H1 (cell line): ENCODE results near the gene GPRC5D. TPM values are rescaled to one million over a fixed set of nuclear protein-coding genes. Genes with fewer than 3 reads are reported as not detected.

Experiments
- CTCF ChIA-PET: fragments of 300-600 bp; sonication (Branson Sonifier 250); formaldehyde crosslinking; loops from one replicate; lab custom pipeline; 2021; ENCODE audit not compliant: partially characterized antibody; lab: Charles Lee
- POLR2A ChIA-PET: fragments of 300-600 bp; sonication (Branson Sonifier 250); formaldehyde crosslinking; loops from one replicate; lab custom pipeline; 2021; ENCODE audit warnings: inconsistent platforms; ENCODE audit not compliant: partially characterized antibody; lab: Charles Lee
- DNase-seq, 2 experiments: peaks; one replicate each; pipeline versions ENCODE4 v3.0.0 to v3.0.0-alpha.2; 2010 to 2022; ENCODE audit warnings: low spot score in 2 of 2, low read depth in 1 of 2, mixed read lengths in 1 of 2
- FAIRE-seq: peaks from 2 replicates; lab custom pipeline; 2011; peaks lifted over from hg19 to GRCh38; lab: Jason Lieb, UNC
- H2AFZ ChIP-seq: 2 replicates; pipeline ENCODE4 v1.8.1; 2012; ENCODE audit warnings: low read length, inconsistent platforms
- H2AK5ac ChIP-seq: 2 replicates; pipeline ENCODE4 v1.6.1; 2013; ENCODE audit warnings: low read depth, low read length
- H2BK120ac ChIP-seq: replicated peaks from 2 replicates; pipeline ENCODE3; 2013; ENCODE audit warnings: low read depth, low read length, inconsistent platforms
- H2BK12ac ChIP-seq: 2 replicates; pipeline ENCODE4 v1.6.1; 2013; ENCODE audit warnings: low read depth, low read length
- H2BK15ac ChIP-seq: 2 replicates; pipeline ENCODE4 v1.6.1; 2013; ENCODE audit warnings: low read length
- H2BK20ac ChIP-seq: 2 replicates; pipeline ENCODE4 v1.6.1; 2013; ENCODE audit warnings: low read length
- H2BK5ac ChIP-seq: 2 replicates; pipeline ENCODE4 v1.6.1; 2013; ENCODE audit warnings: low read depth, low read length
- H3K14ac ChIP-seq: 2 replicates; pipeline ENCODE4 v1.6.1; 2013; ENCODE audit warnings: inconsistent platforms; ENCODE audit not compliant: insufficient read length
- H3K18ac ChIP-seq: 2 replicates; pipeline ENCODE4 v1.6.1; 2013; ENCODE audit warnings: low read length; ENCODE audit errors: extremely low read depth
- H3K23ac ChIP-seq: 2 replicates; pipeline ENCODE4 v1.6.1; 2013; ENCODE audit warnings: inconsistent platforms; ENCODE audit not compliant: insufficient read length
- H3K23me2 ChIP-seq: 2 replicates; pipeline ENCODE4 v1.6.1; 2013; ENCODE audit warnings: low read depth, low read length
- H3K27ac ChIP-seq: 2 replicates; pipeline ENCODE4 v1.6.1; 2011; ENCODE audit warnings: low read depth, low read length, inconsistent platforms
- H3K27me3 ChIP-seq, 4 experiments: replicated peaks in 1 of 4; 1 replicate in 1 of 4; 2 replicates in 3 of 4; pipeline versions ENCODE4 v1.6.1 to v1.8.1; 2011 to 2013; ENCODE audit warnings: low read length in 3 of 4, mild to moderate bottlenecking in 3 of 4, inconsistent platforms in 2 of 4, mixed read lengths in 2 of 4, moderate library complexity in 1 of 4; ENCODE audit not compliant: control insufficient read depth in 3 of 4, insufficient read depth in 3 of 4; ENCODE audit errors: extremely low read depth in 1 of 4
- H3K36me3 ChIP-seq, 4 experiments: 2 replicates each; pipeline versions ENCODE4 v1.6.1 to v1.8.1; 2011 to 2013; ENCODE audit warnings: mild to moderate bottlenecking in 4 of 4, low read length in 3 of 4, moderate library complexity in 2 of 4, control low read depth in 1 of 4, inconsistent platforms in 1 of 4; ENCODE audit not compliant: insufficient read depth in 4 of 4, control insufficient read depth in 2 of 4
- H3K4ac ChIP-seq: replicated peaks from 2 replicates; pipeline ENCODE3; 2013; ENCODE audit warnings: low read length, low read depth, mixed read lengths, inconsistent platforms; ENCODE audit not compliant: insufficient read length
- H3K4me1 ChIP-seq, 4 experiments: replicated peaks in 1 of 4; 1 replicate in 1 of 4; 2 replicates in 3 of 4; pipeline versions ENCODE4 v1.6.1 to v1.8.1; 2011 to 2013; ENCODE audit warnings: low read length in 3 of 4, inconsistent platforms in 2 of 4, mixed read lengths in 1 of 4; ENCODE audit not compliant: insufficient read depth in 4 of 4, control insufficient read depth in 3 of 4
- H3K4me2 ChIP-seq, 2 experiments: 2 replicates each; pipeline versions ENCODE4 v1.6.1 to v1.8.1; 2011 to 2013; ENCODE audit warnings: low read depth in 2 of 2, low read length in 2 of 2, control low read depth in 1 of 2, inconsistent platforms in 1 of 2, mild to moderate bottlenecking in 1 of 2; ENCODE audit not compliant: insufficient read depth in 1 of 2
- H3K4me3 ChIP-seq, 4 experiments: fragments of 200-600, 300-600 bp in 1 of 4; sonication (generic), shearing (Covaris generic), sonication (Bioruptor Twin) in 1 of 4; 2 replicates each; pipeline versions ENCODE4 v1.5.1 to v1.8.1; 2011 to 2016; ENCODE audit warnings: low read length in 4 of 4, low read depth in 3 of 4, control low read depth in 2 of 4, inconsistent platforms in 2 of 4, mild to moderate bottlenecking in 2 of 4, mixed read lengths in 1 of 4, moderate library complexity in 1 of 4; ENCODE audit not compliant: insufficient read depth in 2 of 4; ENCODE audit errors: extremely low read depth in 1 of 4
- H3K56ac ChIP-seq: replicated peaks from 2 replicates; pipeline ENCODE3; 2013; ENCODE audit warnings: low read depth, mild to moderate bottlenecking, mixed read lengths, low read length, inconsistent platforms; ENCODE audit not compliant: insufficient read length
- H3K79me1 ChIP-seq: 2 replicates; pipeline ENCODE4 v1.6.1; 2013; ENCODE audit warnings: low read depth, low read length, control low read depth
- H3K79me2 ChIP-seq, 2 experiments: 2 replicates each; pipeline versions ENCODE4 v1.6.1 to v1.8.1; 2012 to 2013; ENCODE audit warnings: low read length in 2 of 2, mild to moderate bottlenecking in 2 of 2, inconsistent platforms in 1 of 2; ENCODE audit not compliant: insufficient read depth in 2 of 2, control insufficient read depth in 1 of 2
- H3K9ac ChIP-seq, 4 experiments: replicated peaks in 1 of 4; 1 replicate in 1 of 4; 2 replicates in 3 of 4; pipeline versions ENCODE4 v1.6.1 to v1.8.1; 2011 to 2013; ENCODE audit warnings: low read depth in 3 of 4, low read length in 3 of 4, control low read depth in 2 of 4, mild to moderate bottlenecking in 2 of 4, moderate library complexity in 2 of 4, inconsistent platforms in 1 of 4; ENCODE audit errors: extremely low read depth in 1 of 4
- H3K9me3 ChIP-seq, 2 experiments: 2 replicates each; pipeline versions ENCODE4 v1.6.1 to v1.8.1; 2012 to 2013; ENCODE audit warnings: mild to moderate bottlenecking in 2 of 2, moderate library complexity in 2 of 2, control low read depth in 1 of 2, inconsistent platforms in 1 of 2, low read depth in 1 of 2, low read length in 1 of 2, mixed read lengths in 1 of 2; ENCODE audit not compliant: insufficient read depth in 2 of 2
- H4K20me1 ChIP-seq, 2 experiments: replicated peaks in 1 of 2; 2 replicates each; pipeline versions ENCODE3 to v1.8.1; 2011 to 2013; ENCODE audit warnings: inconsistent platforms in 2 of 2, low read length in 2 of 2, mild to moderate bottlenecking in 1 of 2; ENCODE audit not compliant: insufficient read depth in 2 of 2, control insufficient read depth in 1 of 2
- H4K5ac ChIP-seq: 2 replicates; pipeline ENCODE4 v1.6.1; 2013; ENCODE audit warnings: low read length, low read depth, mixed read lengths, inconsistent platforms; ENCODE audit not compliant: insufficient read length
- H4K8ac ChIP-seq: 2 replicates; pipeline ENCODE4 v1.8.0; 2013; ENCODE audit warnings: mild to moderate bottlenecking, moderate library complexity, low read length, inconsistent platforms; ENCODE audit not compliant: insufficient read depth; ENCODE audit errors: extremely low read depth
- H4K91ac ChIP-seq: replicated peaks from 2 replicates; pipeline ENCODE3; 2013; ENCODE audit warnings: low read length, mixed read lengths, inconsistent platforms; ENCODE audit not compliant: insufficient read length
- BACH1 ChIP-seq: IDR thresholded peaks from 2 replicates; pipeline ENCODE4 v1.6.1; 2012; ENCODE audit warnings: low read length, improper control_type of control experiment
- MAFK ChIP-seq: IDR thresholded peaks from 2 replicates; pipeline ENCODE4 v1.6.1; 2012; ENCODE audit warnings: low read depth, mild to moderate bottlenecking, improper control_type of control experiment, low read length
- TEAD4 ChIP-seq: IDR thresholded peaks from 2 replicates; pipeline ENCODE4 v1.6.1; 2012; ENCODE audit warnings: low read depth, low read length, inconsistent platforms, mixed read lengths
- WGBS, 2 experiments: shearing (Covaris generic) in 1 of 2; methylation state at CpG; one replicate each; pipeline versions ENCODE4 v1.1.6 to v1.1.7; 2013 to 2015; ENCODE audit warnings: low lambda C conversion rate in 2 of 2, mixed read lengths in 2 of 2, inconsistent platforms in 1 of 2, low coverage in 1 of 2, missing lambda C conversion rate in 1 of 2; ENCODE audit not compliant: insufficient replicate concordance in 2 of 2, insufficient coverage in 1 of 2, insufficient read length in 1 of 2; ENCODE audit errors: extremely low coverage in 1 of 2, missing lambda C conversion rate in 1 of 2; 5-methylcytosine and 5-hydroxymethylcytosine counted together
- polyA plus RNA-seq, 7 experiments: library from polyadenylated mRNA; depleted of rRNA in 3 of 7; stranded (reverse) in 5 of 7; unstranded in 2 of 7; fragments of >200 nt in 5 of 7; fragments of 200-250 nt in 2 of 7; gene quantifications; 1 replicate in 5 of 7; 2 replicates in 1 of 7; 4 replicates in 1 of 7; pipeline versions ENCODE4 v1.2.1 to v1.2.3, GENCODE V29; 2011 to 2013; ENCODE audit warnings: missing spikeins in 2 of 7, mixed read lengths in 2 of 7
- total RNA-seq: library from RNA; stranded (reverse); fragmentation: NEBNext Ultra II Directional; extraction: Animal tissue kit (Norgen Biotek cat#: 25700); gene quantifications from 2 replicates; pipeline ENCODE4 v1.2.1, GENCODE V29; 2021

Gene GPRC5D
- total and polyA plus RNA-seq, 2 of the 8 experiments (the other 6 are each of a cell fraction or from before 2014, with no cell fraction given), result 0.45 TPM; not detected in 1

GRCh38 chr12:12922191-12922616, 29.8 kb downstream of the GPRC5D start:
- Histone ChIP-seq H3K4ac (no peak overlapping the region), H2AK5ac (no peak overlapping the region), H3K14ac (no peak overlapping the region), H3K27ac (no peak overlapping the region), H4K91ac (no peak overlapping the region), H2AFZ (no peak overlapping the region), H2BK120ac (no peak overlapping the region), H3K4me3 (no peak overlapping the region), H3K18ac (no peak overlapping the region), H3K23ac (no peak overlapping the region), H2BK5ac (no peak overlapping the region), H4K20me1 (no peaks in the 10 kb centered on the region), H3K4me2 (peak overlapping the region in 1 of 2 experiments; percentile 28; a peak in 1 of 4 replicates), H3K9me3 (no peaks in the 10 kb centered on the region), H2BK20ac (no peak overlapping the region), H3K23me2 (no peaks in the 10 kb centered on the region), H2BK12ac (no peak overlapping the region), H2BK15ac (no peak overlapping the region), H3K36me3 (no peaks in the 10 kb centered on the region), H3K56ac (no peak overlapping the region), H3K4me1 (peaks cover 0 to 4% (median 1%) of the 10 kb centered on the region in 4 experiments; a peak in 3 of 7 replicates), H4K5ac (no peak overlapping the region), H3K27me3 (no peaks in the 10 kb centered on the region), H3K9ac (no peak overlapping the region), H3K79me1 (no peaks in the 10 kb centered on the region), H4K8ac (no peak overlapping the region), H3K79me2 (no peaks in the 10 kb centered on the region)
- FAIRE-seq (no peak), DNase-seq (no peak)
- ChIA-PET POLR2A (interaction anchor here (1.2 kb wide), 1 partner anchor 290 kb away, joined by 4 read pairs; no protein-coding TSS in a partner anchor), CTCF (interaction anchor here (1.1 to 11.7 kb wide), 6 partner anchors 12 to 287 kb away, joined by 4 to 162 read pairs (median 10); no protein-coding TSS in a partner anchor)
- no peak for TF ChIP-seq TEAD4
- 0 out of 2 replicates have a peak, but pooled peaks have one; percentile 15 for TF ChIP-seq MAFK
- peak; percentile 67 for TF ChIP-seq BACH1
- WGBS, 2 experiments, result 62% methylated on average over 6 of the region's 6 CpGs; no CpG with 5 or more reads in 1 of the 2 experiments
